H1 (cell line): ENCODE measurements around the gene PROSER3. TPM values are rescaled to one million over a fixed set of nuclear protein-coding genes. Genes with fewer than 3 reads are reported as not detected.

Source experiments
- CTCF ChIA-PET: fragments of 300-600 bp; sonication (Branson Sonifier 250); formaldehyde crosslinking; loops from one replicate; lab custom pipeline; 2021; ENCODE audit not compliant: partially characterized antibody; lab: Charles Lee
- POLR2A ChIA-PET: fragments of 300-600 bp; sonication (Branson Sonifier 250); formaldehyde crosslinking; loops from one replicate; lab custom pipeline; 2021; ENCODE audit warnings: inconsistent platforms; ENCODE audit not compliant: partially characterized antibody; lab: Charles Lee
- DNase-seq, 2 experiments: peaks; one replicate each; pipeline versions ENCODE4 v3.0.0 to v3.0.0-alpha.2; 2010 to 2022; ENCODE audit warnings: low spot score in 2 of 2, low read depth in 1 of 2, mixed read lengths in 1 of 2
- FAIRE-seq: peaks from 2 replicates; lab custom pipeline; 2011; peaks lifted over from hg19 to GRCh38; lab: Jason Lieb, UNC
- H2AFZ ChIP-seq: 2 replicates; pipeline ENCODE4 v1.8.1; 2012; ENCODE audit warnings: low read length, inconsistent platforms
- H2AK5ac ChIP-seq: 2 replicates; pipeline ENCODE4 v1.6.1; 2013; ENCODE audit warnings: low read depth, low read length
- H2BK120ac ChIP-seq: replicated peaks from 2 replicates; pipeline ENCODE3; 2013; ENCODE audit warnings: low read depth, low read length, inconsistent platforms
- H2BK12ac ChIP-seq: 2 replicates; pipeline ENCODE4 v1.6.1; 2013; ENCODE audit warnings: low read depth, low read length
- H2BK15ac ChIP-seq: 2 replicates; pipeline ENCODE4 v1.6.1; 2013; ENCODE audit warnings: low read length
- H2BK20ac ChIP-seq: 2 replicates; pipeline ENCODE4 v1.6.1; 2013; ENCODE audit warnings: low read length
- H2BK5ac ChIP-seq: 2 replicates; pipeline ENCODE4 v1.6.1; 2013; ENCODE audit warnings: low read depth, low read length
- H3K14ac ChIP-seq: 2 replicates; pipeline ENCODE4 v1.6.1; 2013; ENCODE audit warnings: inconsistent platforms; ENCODE audit not compliant: insufficient read length
- H3K18ac ChIP-seq: 2 replicates; pipeline ENCODE4 v1.6.1; 2013; ENCODE audit warnings: low read length; ENCODE audit errors: extremely low read depth
- H3K23ac ChIP-seq: 2 replicates; pipeline ENCODE4 v1.6.1; 2013; ENCODE audit warnings: inconsistent platforms; ENCODE audit not compliant: insufficient read length
- H3K23me2 ChIP-seq: 2 replicates; pipeline ENCODE4 v1.6.1; 2013; ENCODE audit warnings: low read depth, low read length
- H3K27ac ChIP-seq: 2 replicates; pipeline ENCODE4 v1.6.1; 2011; ENCODE audit warnings: low read depth, low read length, inconsistent platforms
- H3K27me3 ChIP-seq, 4 experiments: replicated peaks in 1 of 4; 1 replicate in 1 of 4; 2 replicates in 3 of 4; pipeline versions ENCODE4 v1.6.1 to v1.8.1; 2011 to 2013; ENCODE audit warnings: low read length in 3 of 4, mild to moderate bottlenecking in 3 of 4, inconsistent platforms in 2 of 4, mixed read lengths in 2 of 4, moderate library complexity in 1 of 4; ENCODE audit not compliant: control insufficient read depth in 3 of 4, insufficient read depth in 3 of 4; ENCODE audit errors: extremely low read depth in 1 of 4
- H3K36me3 ChIP-seq, 4 experiments: 2 replicates each; pipeline versions ENCODE4 v1.6.1 to v1.8.1; 2011 to 2013; ENCODE audit warnings: mild to moderate bottlenecking in 4 of 4, low read length in 3 of 4, moderate library complexity in 2 of 4, control low read depth in 1 of 4, inconsistent platforms in 1 of 4; ENCODE audit not compliant: insufficient read depth in 4 of 4, control insufficient read depth in 2 of 4
- H3K4ac ChIP-seq: replicated peaks from 2 replicates; pipeline ENCODE3; 2013; ENCODE audit warnings: low read length, low read depth, mixed read lengths, inconsistent platforms; ENCODE audit not compliant: insufficient read length
- H3K4me1 ChIP-seq, 4 experiments: replicated peaks in 1 of 4; 1 replicate in 1 of 4; 2 replicates in 3 of 4; pipeline versions ENCODE4 v1.6.1 to v1.8.1; 2011 to 2013; ENCODE audit warnings: low read length in 3 of 4, inconsistent platforms in 2 of 4, mixed read lengths in 1 of 4; ENCODE audit not compliant: insufficient read depth in 4 of 4, control insufficient read depth in 3 of 4
- H3K4me2 ChIP-seq, 2 experiments: 2 replicates each; pipeline versions ENCODE4 v1.6.1 to v1.8.1; 2011 to 2013; ENCODE audit warnings: low read depth in 2 of 2, low read length in 2 of 2, control low read depth in 1 of 2, inconsistent platforms in 1 of 2, mild to moderate bottlenecking in 1 of 2; ENCODE audit not compliant: insufficient read depth in 1 of 2
- H3K4me3 ChIP-seq, 4 experiments: fragments of 200-600, 300-600 bp in 1 of 4; sonication (generic), shearing (Covaris generic), sonication (Bioruptor Twin) in 1 of 4; 2 replicates each; pipeline versions ENCODE4 v1.5.1 to v1.8.1; 2011 to 2016; ENCODE audit warnings: low read length in 4 of 4, low read depth in 3 of 4, control low read depth in 2 of 4, inconsistent platforms in 2 of 4, mild to moderate bottlenecking in 2 of 4, mixed read lengths in 1 of 4, moderate library complexity in 1 of 4; ENCODE audit not compliant: insufficient read depth in 2 of 4; ENCODE audit errors: extremely low read depth in 1 of 4
- H3K56ac ChIP-seq: replicated peaks from 2 replicates; pipeline ENCODE3; 2013; ENCODE audit warnings: low read depth, mild to moderate bottlenecking, mixed read lengths, low read length, inconsistent platforms; ENCODE audit not compliant: insufficient read length
- H3K79me1 ChIP-seq: 2 replicates; pipeline ENCODE4 v1.6.1; 2013; ENCODE audit warnings: low read depth, low read length, control low read depth
- H3K79me2 ChIP-seq, 2 experiments: 2 replicates each; pipeline versions ENCODE4 v1.6.1 to v1.8.1; 2012 to 2013; ENCODE audit warnings: low read length in 2 of 2, mild to moderate bottlenecking in 2 of 2, inconsistent platforms in 1 of 2; ENCODE audit not compliant: insufficient read depth in 2 of 2, control insufficient read depth in 1 of 2
- H3K9ac ChIP-seq, 4 experiments: replicated peaks in 1 of 4; 1 replicate in 1 of 4; 2 replicates in 3 of 4; pipeline versions ENCODE4 v1.6.1 to v1.8.1; 2011 to 2013; ENCODE audit warnings: low read depth in 3 of 4, low read length in 3 of 4, control low read depth in 2 of 4, mild to moderate bottlenecking in 2 of 4, moderate library complexity in 2 of 4, inconsistent platforms in 1 of 4; ENCODE audit errors: extremely low read depth in 1 of 4
- H3K9me3 ChIP-seq, 2 experiments: 2 replicates each; pipeline versions ENCODE4 v1.6.1 to v1.8.1; 2012 to 2013; ENCODE audit warnings: mild to moderate bottlenecking in 2 of 2, moderate library complexity in 2 of 2, control low read depth in 1 of 2, inconsistent platforms in 1 of 2, low read depth in 1 of 2, low read length in 1 of 2, mixed read lengths in 1 of 2; ENCODE audit not compliant: insufficient read depth in 2 of 2
- H4K20me1 ChIP-seq, 2 experiments: replicated peaks in 1 of 2; 2 replicates each; pipeline versions ENCODE3 to v1.8.1; 2011 to 2013; ENCODE audit warnings: inconsistent platforms in 2 of 2, low read length in 2 of 2, mild to moderate bottlenecking in 1 of 2; ENCODE audit not compliant: insufficient read depth in 2 of 2, control insufficient read depth in 1 of 2
- H4K5ac ChIP-seq: 2 replicates; pipeline ENCODE4 v1.6.1; 2013; ENCODE audit warnings: low read length, low read depth, mixed read lengths, inconsistent platforms; ENCODE audit not compliant: insufficient read length
- H4K8ac ChIP-seq: 2 replicates; pipeline ENCODE4 v1.8.0; 2013; ENCODE audit warnings: mild to moderate bottlenecking, moderate library complexity, low read length, inconsistent platforms; ENCODE audit not compliant: insufficient read depth; ENCODE audit errors: extremely low read depth
- H4K91ac ChIP-seq: replicated peaks from 2 replicates; pipeline ENCODE3; 2013; ENCODE audit warnings: low read length, mixed read lengths, inconsistent platforms; ENCODE audit not compliant: insufficient read length
- CTCF ChIP-seq, 3 experiments: IDR thresholded peaks; 1 replicate in 2 of 3; 2 replicates in 1 of 3; pipeline versions ENCODE4 v1.5.1 to v1.6.1; 2011; ENCODE audit warnings: low read length in 3 of 3, mild to moderate bottlenecking in 3 of 3, inconsistent platforms in 2 of 3, low read depth in 1 of 3, moderate library complexity in 1 of 3; ENCODE audit not compliant: insufficient read depth in 1 of 3; ENCODE audit errors: control extremely low read depth in 1 of 3
- KDM4A ChIP-seq: IDR thresholded peaks from one replicate; pipeline ENCODE4 v1.7.1; 2012; ENCODE audit warnings: low read depth, mild to moderate bottlenecking, moderate library complexity, low read length, inconsistent platforms; ENCODE audit not compliant: severe bottlenecking
- KDM5A ChIP-seq: fragments of 200-600 bp; IDR thresholded peaks from 2 replicates; pipeline ENCODE4 v1.7.1; 2012; ENCODE audit warnings: mild to moderate bottlenecking, low read length, inconsistent platforms, mixed read lengths
- SUZ12 ChIP-seq: fragments of 200-600 bp; sonication (generic); IDR thresholded peaks from 2 replicates; pipeline ENCODE4 v1.6.1; 2012; ENCODE audit warnings: mild to moderate bottlenecking, inconsistent platforms, low read length, moderate library complexity, mixed read lengths
- TAF1 ChIP-seq: IDR thresholded peaks from 2 replicates; pipeline ENCODE4 v1.6.1; 2011; ENCODE audit warnings: mild to moderate bottlenecking, low read depth, low read length
- WGBS, 2 experiments: shearing (Covaris generic) in 1 of 2; methylation state at CpG; one replicate each; pipeline versions ENCODE4 v1.1.6 to v1.1.7; 2013 to 2015; ENCODE audit warnings: low lambda C conversion rate in 2 of 2, mixed read lengths in 2 of 2, inconsistent platforms in 1 of 2, low coverage in 1 of 2, missing lambda C conversion rate in 1 of 2; ENCODE audit not compliant: insufficient replicate concordance in 2 of 2, insufficient coverage in 1 of 2, insufficient read length in 1 of 2; ENCODE audit errors: extremely low coverage in 1 of 2, missing lambda C conversion rate in 1 of 2; 5-methylcytosine and 5-hydroxymethylcytosine counted together
- polyA plus RNA-seq, 7 experiments: library from polyadenylated mRNA; depleted of rRNA in 3 of 7; stranded (reverse) in 5 of 7; unstranded in 2 of 7; fragments of >200 nt in 5 of 7; fragments of 200-250 nt in 2 of 7; gene quantifications; 1 replicate in 5 of 7; 2 replicates in 1 of 7; 4 replicates in 1 of 7; pipeline versions ENCODE4 v1.2.1 to v1.2.3, GENCODE V29; 2011 to 2013; ENCODE audit warnings: missing spikeins in 2 of 7, mixed read lengths in 2 of 7
- total RNA-seq: library from RNA; stranded (reverse); fragmentation: NEBNext Ultra II Directional; extraction: Animal tissue kit (Norgen Biotek cat#: 25700); gene quantifications from 2 replicates; pipeline ENCODE4 v1.2.1, GENCODE V29; 2021

PROSER3 gene
- total and polyA plus RNA-seq, 2 of the 8 experiments (the other 6 are each of a cell fraction or from before 2014, with no cell fraction given) = 17.8 to 28.9 TPM

GRCh38 chr19:35744430-35745327, 13.3 kb upstream of the PROSER3 start:
- Histone ChIP-seq H2BK20ac (no peak overlapping the region), H4K8ac (peak overlapping the region; percentile 82), H3K14ac (no peak overlapping the region), H3K23ac (no peak overlapping the region), H3K36me3 (peaks cover 0 to 2% (median 0%) of the 10 kb centered on the region in 4 experiments; a peak in 1 of 8 replicates), H2AK5ac (no peak overlapping the region), H3K27me3 (no peaks in the 10 kb centered on the region), H3K4me1 (peaks cover 0 to 4% (median 2%) of the 10 kb centered on the region in 4 experiments; a peak in 4 of 7 replicates), H3K4me2 (peak overlapping the region; percentile 59 to 84), H3K79me1 (no peaks in the 10 kb centered on the region; the same call in none of the 2 replicates), H3K79me2 (peaks cover 0 to 7% of the 10 kb centered on the region in 2 experiments; a peak in 1 of 4 replicates), H3K9ac (peak overlapping the region in 3 of 4 experiments; percentile 67 to 79 (median 76); a peak in 6 of 7 replicates), H3K9me3 (no peaks in the 10 kb centered on the region), H4K20me1 (peaks cover 0 to 2% of the 10 kb centered on the region in 2 experiments), H2BK5ac (peak overlapping the region; percentile 88; the same call in 1 of the 2 replicates), H2AFZ (peak overlapping the region; percentile 96), H3K23me2 (peaks cover 21% of the 10 kb centered on the region), H2BK120ac (no peak overlapping the region), H3K18ac (peak overlapping the region; percentile 34), H3K27ac (peak overlapping the region; percentile 91), H3K56ac (peak overlapping the region; percentile 2), H3K4ac (peak overlapping the region; percentile 13), H4K5ac (peak overlapping the region; percentile 4), H4K91ac (no peak overlapping the region), H3K4me3 (peak overlapping the region; percentile 65 to 95 (median 76)), H2BK15ac (peak overlapping the region; percentile 72; the same call in 1 of the 2 replicates), H2BK12ac (0 out of 2 replicates have a peak overlapping the region, but pooled peaks have one; percentile 12)
- 11% methylated on average over 41 of the region's 41 CpGs; no CpG with 5 or more reads in 1 of the 2 experiments for WGBS, 2 experiments
- ChIA-PET CTCF (interaction anchor here (0.6 to 2.3 kb wide), 16 partner anchors 9 to 1454 kb away, joined by 3 to 9 read pairs (median 4); partner anchors contain the start of gene HSPB6), POLR2A (interaction anchor here (0.6 to 2.7 kb wide), 22 partner anchors 8 to 571 kb away, joined by 3 to 23 read pairs (median 4); partner anchors contain the start of genes ALKBH6, ARHGAP33, HSPB6 and KIRREL2)
- no peak for FAIRE-seq
- peak; percentile 81 to 93 for DNase-seq
- TF ChIP-seq KDM5A (no peak), CTCF (IDR thresholded peaks at IDR 0.05; ENCODE audit: control extremely low read depth in 1 of 3, insufficient read depth in 1 of 3, low read depth in 1 of 3, low read length in 3 of 3) (peak; percentile 15 to 52 (median 48)), TAF1 (peak; percentile 81), KDM4A (peak; percentile 68), SUZ12 (no peak)
